Measurements from ENCODE around the gene BRSK1. TPM values are rescaled to one million over a fixed set of nuclear protein-coding genes. Genes with fewer than 3 reads are reported as not detected.

The BRSK1 gene
- total and polyA plus RNA-seq, 2 of the 13 experiments (the other 11 are each of a cell fraction or from before 2014, with no cell fraction given), result 0.18 to 1.2 TPM

GRCh38 chr19:55305491-55305890 lies 21.7 kb downstream of the BRSK1 start (continued):
- TF ChIP-seq AHDC1 (CRISPR knock-in tag; IDR thresholded peaks at IDR 0.05; ENCODE audit: borderline replicate concordance), result no peak
- no peak for TF ChIP-seq ZFP1 (CRISPR knock-in tag; IDR thresholded peaks at IDR 0.05)
- no peak for TF ChIP-seq ZNF276 (CRISPR knock-in tag; IDR thresholded peaks at IDR 0.05; ENCODE audit: low read depth)
- TF ChIP-seq ZNF841 (CRISPR knock-in tag; IDR thresholded peaks at IDR 0.05; ENCODE audit: borderline replicate concordance), result no peak
- TF ChIP-seq ZNF496 (CRISPR knock-in tag; IDR thresholded peaks at IDR 0.05; ENCODE audit: insufficient replicate concordance), result no peak
- TF ChIP-seq GMEB1 (CRISPR knock-in tag; IDR thresholded peaks at IDR 0.05; ENCODE audit: borderline replicate concordance), result peak; percentile 37; the same call in 1 of the 2 replicates
- peak; percentile 17; the same call in 1 of the 2 replicates for TF ChIP-seq SALL1 (CRISPR knock-in tag; IDR thresholded peaks at IDR 0.05)
- TF ChIP-seq FOXC1 (CRISPR knock-in tag; IDR thresholded peaks at IDR 0.05; ENCODE audit: borderline replicate concordance), result no peak
- TF ChIP-seq ADNP (CRISPR knock-in tag; IDR thresholded peaks at IDR 0.05), result no peak
- TF ChIP-seq FOXO1 (CRISPR knock-in tag; IDR thresholded peaks at IDR 0.05), result no peak
- TF ChIP-seq EEA1 (CRISPR knock-in tag; IDR thresholded peaks at IDR 0.05; ENCODE audit: borderline replicate concordance), result no peak
- TF ChIP-seq IRF2 (CRISPR knock-in tag; IDR thresholded peaks at IDR 0.05), result 0 out of 2 replicates have a peak, but pooled peaks have one; percentile 37
- no peak for TF ChIP-seq LCORL (IDR thresholded peaks at IDR 0.05)
- no peak for TF ChIP-seq LCORL (CRISPR knock-in tag; IDR thresholded peaks at IDR 0.05)
- no peak for TF ChIP-seq NFIB (CRISPR knock-in tag; IDR thresholded peaks at IDR 0.05; ENCODE audit: borderline replicate concordance)
- TF ChIP-seq NFIC (IDR thresholded peaks at IDR 0.05; ENCODE audit: low read length), result no peak
- no peak for TF ChIP-seq NCOA1 (CRISPR knock-in tag; IDR thresholded peaks at IDR 0.05)
- TF ChIP-seq GFI1 (CRISPR knock-in tag; IDR thresholded peaks at IDR 0.05; ENCODE audit: borderline replicate concordance), result no peak
- TF ChIP-seq XBP1 (CRISPR knock-in tag; IDR thresholded peaks at IDR 0.05), result no peak
- peak; percentile 27; the same call in 1 of the 2 replicates for TF ChIP-seq ATF1 (CRISPR knock-in tag; IDR thresholded peaks at IDR 0.05)
- no peak for TF ChIP-seq PATZ1 (CRISPR knock-in tag; IDR thresholded peaks at IDR 0.05)
- TF ChIP-seq THAP11 (CRISPR knock-in tag; IDR thresholded peaks at IDR 0.05), result peak; percentile 99
